GM04504 (cell line): ENCODE measurements around the gene GDI1.

ENCODE experiments used
- DNase-seq: peaks from one replicate; pipeline ENCODE4 v3.0.0-alpha.2; 2012; ENCODE audit warnings: low read depth

The GDI1 gene

DNA sequence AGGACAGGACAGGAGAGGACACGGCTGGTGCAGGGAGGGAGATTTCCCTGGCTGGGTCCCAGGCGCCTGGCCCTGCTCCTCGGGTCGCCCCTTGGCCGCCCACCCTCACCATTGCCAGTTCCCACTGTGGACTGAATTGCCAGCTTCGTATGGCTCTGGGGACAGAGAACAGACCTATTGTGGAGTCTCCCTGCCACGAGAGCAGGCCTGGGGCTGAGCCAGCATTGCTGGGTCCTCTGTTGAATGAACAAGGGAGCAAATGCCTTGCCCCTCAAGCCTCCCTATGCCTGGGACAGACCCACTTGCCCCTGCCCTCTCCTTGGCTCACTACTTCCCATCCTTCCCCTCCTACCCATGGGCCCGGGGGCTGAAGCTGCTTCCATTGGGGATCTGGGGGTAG lies 25.4 kb downstream of the GDI1 start:
- DNase-seq: no peak

DNA sequence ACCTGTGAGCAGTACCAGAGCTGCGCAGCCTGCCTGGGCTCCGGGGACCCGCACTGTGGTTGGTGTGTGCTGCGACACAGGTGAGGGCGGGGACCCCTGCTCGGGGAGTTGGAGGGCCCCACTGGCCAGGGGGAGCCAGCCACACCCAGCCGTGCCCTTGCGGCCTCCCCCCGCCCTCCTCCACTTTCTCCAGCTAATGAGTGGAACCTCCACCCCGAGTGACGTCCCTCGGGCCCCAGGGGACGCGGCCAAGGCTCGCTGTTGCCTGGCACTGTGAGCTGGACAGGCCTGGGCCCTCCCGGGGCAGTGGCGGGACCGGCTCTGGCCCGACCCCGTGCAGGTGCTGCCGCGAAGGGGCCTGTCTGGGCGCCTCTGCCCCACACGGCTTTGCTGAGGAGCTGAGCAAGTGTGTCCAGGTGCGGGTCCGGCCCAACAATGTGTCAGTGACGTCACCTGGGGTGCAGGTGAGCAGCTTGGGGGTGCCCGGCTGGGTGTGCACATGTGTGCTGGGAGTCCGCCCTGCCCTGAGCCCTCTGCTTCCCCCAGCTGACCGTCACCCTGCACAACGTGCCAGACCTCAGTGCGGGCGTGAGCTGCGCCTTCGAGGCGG lies 26.8 kb downstream of the GDI1 start:
- DNase-seq: no peak

DNA sequence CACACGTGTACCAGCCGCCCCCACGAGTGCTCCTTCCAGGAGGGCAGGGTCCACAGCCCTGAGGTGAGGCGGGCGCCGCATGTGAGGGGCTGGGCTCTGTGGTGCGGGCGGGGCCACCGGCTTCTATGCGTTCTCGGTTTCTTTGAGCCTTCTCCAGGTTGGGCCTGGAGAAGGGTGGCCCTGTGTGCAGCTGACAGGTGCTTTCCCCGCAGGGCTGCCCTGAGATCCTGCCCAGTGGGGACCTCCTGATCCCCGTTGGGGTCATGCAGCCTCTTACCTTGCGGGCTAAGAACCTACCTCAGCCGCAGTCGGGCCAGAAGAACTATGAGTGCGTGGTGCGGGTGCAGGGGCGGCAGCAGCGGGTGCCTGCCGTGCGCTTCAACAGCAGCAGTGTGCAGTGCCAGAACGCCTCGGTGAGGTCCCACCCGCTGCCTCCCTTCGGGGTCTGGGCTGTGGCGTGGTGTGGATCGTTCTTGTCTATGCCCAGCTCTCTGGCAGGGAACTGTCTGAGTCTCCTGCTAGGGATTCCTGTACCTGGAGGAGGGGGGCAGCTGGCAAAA lies 27.9 kb downstream of the GDI1 start:
- no peak for DNase-seq

DNA sequence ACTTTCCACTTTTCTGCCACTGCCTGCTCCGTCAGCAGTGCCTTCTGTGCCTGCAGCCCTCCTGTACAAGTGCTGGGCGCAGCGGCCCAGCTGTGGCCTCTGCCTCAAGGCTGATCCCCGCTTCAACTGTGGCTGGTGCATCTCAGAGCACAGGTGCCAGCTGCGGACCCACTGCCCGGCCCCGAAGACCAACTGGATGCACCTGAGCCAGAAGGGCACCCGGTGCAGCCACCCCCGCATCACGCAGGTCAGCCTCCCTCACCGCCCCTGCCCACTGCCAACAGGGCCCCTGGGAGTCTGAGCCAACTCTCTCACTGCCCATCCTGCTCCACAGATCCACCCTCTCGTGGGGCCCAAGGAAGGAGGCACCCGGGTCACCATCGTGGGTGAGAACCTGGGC lies 28.6 kb downstream of the GDI1 start:
- no peak for DNase-seq

DNA sequence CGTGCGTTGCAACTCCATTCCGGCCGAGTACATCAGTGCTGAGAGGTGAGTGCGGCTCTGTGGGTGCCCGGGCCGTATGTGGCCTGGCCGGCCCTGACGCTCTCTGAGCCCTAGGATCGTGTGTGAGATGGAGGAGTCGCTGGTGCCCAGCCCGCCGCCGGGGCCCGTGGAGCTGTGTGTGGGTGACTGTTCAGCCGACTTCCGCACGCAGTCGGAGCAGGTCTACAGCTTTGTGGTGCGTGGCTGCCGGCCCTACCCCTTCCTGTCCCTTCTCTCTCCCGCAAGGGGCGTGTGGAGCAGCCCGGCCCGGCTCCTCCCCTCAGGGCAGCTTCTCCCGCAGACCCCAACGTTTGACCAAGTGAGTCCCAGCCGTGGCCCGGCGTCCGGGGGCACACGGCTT lies 29.1 kb downstream of the GDI1 start:
- DNase-seq: no peak

DNA sequence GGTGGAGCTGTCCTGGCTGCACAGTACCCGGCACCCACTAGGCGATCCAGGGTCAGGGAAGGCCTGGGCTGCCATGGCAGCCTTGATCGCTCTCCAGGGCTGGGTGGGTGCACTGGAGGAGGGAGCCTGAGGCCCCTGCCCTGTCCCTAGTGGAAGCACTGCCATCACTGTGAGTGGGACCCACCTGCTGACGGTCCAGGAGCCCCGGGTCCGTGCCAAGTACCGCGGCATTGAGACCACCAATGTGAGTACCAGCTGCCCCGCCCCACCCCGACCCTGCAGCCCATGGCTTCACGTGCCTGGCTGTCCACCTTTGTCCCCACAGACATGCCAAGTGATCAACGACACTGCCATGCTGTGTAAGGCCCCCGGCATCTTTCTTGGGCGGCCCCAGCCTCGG lies 30.0 kb downstream of the GDI1 start:
- no peak for DNase-seq

DNA sequence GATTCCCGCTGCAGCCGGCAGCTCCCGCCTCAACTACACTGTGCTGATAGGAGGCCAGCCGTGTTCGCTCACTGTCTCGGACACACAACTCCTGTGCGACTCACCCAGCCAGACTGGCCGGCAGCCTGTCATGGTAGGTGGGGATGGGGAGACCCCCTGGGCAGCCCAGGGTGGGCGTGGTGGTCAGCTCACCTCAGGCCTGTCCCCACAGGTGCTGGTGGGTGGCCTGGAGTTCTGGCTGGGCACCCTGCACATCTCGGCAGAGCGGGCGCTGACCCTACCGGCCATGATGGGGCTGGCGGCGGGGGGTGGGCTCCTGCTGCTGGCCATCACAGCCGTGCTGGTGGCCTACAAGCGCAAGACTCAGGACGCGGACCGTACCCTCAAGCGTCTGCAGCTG lies 30.6 kb downstream of the GDI1 start:
- DNase-seq: no peak

DNA sequence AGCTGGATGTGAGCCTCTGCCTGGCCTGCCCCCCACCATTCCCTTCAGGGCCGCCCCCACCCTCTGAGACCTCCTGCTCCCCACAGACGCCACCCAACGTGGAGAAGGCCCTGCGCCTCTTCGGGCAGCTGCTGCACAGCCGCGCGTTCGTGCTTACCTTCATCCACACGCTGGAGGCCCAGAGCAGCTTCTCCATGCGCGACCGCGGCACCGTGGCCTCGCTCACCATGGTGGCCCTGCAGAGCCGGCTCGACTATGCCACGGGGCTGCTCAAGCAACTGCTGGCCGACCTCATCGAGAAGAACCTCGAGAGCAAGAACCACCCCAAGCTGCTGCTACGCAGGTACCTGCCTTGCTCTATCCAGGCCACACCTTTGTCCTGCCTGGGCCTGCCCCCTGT lies 31.3 kb downstream of the GDI1 start:
- DNase-seq: no peak

DNA sequence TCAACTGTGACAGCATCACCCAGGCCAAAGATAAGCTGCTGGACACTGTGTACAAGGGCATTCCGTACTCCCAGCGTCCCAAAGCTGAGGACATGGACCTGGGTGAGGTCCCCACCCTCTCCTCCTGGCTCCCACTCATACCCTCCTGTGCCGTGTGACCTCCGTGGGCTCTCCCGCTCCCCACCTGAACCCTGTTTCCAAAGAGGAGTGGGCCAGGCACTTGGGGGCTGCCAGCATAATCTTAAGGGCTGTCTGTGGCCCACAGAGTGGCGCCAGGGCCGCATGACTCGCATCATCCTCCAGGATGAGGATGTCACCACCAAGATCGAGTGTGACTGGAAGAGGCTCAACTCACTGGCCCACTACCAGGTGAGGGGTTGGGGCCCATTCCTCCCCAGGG lies 32.2 kb downstream of the GDI1 start:
- no peak for DNase-seq

DNA sequence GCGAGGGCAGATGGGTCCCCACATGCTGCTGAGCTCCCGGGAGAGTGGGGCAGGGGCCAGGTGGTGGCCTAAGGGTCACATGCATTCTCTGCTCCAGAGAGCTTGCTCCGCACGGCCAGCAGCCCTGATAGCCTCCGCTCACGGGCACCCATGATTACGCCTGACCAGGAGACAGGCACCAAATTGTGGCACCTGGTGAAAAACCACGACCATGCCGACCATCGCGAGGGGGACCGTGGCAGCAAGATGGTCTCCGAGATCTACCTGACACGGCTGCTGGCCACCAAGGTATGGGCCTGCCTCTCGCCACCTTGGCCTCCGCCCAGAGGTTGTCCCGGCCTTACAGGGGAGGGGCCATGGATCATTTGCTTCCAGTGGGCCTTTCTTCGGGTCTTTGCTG lies 32.9 kb downstream of the GDI1 start:
- DNase-seq: no peak

DNA sequence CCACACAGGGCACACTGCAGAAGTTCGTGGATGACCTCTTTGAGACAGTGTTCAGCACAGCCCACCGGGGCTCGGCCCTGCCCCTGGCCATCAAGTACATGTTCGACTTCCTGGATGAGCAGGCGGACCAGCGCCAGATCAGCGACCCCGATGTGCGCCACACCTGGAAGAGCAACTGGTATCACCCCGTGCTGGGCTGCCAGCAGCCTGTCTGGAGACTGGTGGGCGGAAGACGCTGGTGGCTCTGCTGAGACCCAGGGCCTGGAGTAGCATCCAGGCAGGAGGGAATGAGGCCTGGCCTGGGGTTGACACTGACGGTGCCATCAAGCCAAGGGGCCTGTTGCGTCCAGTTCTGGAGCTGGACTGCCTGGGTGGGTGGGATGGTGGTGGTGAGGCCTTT lies 33.5 kb downstream of the GDI1 start:
- DNase-seq: no peak

DNA sequence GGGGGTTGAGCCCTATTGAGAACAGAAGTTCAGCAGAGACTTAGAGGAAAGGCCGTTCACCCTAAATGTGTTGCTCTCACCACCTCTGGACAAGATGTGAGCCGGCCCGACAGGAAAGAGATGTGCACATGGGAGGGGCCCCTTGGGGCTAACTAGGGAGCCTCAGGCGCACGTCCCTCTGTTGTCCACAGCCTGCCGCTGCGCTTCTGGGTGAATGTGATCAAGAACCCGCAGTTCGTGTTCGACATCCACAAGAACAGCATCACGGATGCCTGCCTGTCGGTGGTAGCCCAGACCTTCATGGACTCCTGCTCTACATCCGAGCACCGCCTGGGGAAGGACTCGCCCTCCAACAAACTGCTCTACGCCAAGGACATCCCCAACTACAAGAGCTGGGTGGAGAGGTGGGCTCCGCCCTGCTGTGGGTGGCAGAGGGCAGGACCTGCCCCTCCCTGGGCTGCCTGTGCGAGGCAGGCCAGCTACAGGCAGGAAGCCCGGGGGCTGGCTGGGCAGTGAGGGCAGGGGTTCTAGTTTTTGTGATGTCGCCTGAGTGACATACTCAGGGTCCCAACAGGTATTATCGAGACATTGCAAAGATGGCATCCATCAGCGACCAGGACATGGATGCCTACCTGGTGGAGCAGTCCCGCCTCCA lies 34.1 kb downstream of the GDI1 start:
- no peak for DNase-seq

DNA sequence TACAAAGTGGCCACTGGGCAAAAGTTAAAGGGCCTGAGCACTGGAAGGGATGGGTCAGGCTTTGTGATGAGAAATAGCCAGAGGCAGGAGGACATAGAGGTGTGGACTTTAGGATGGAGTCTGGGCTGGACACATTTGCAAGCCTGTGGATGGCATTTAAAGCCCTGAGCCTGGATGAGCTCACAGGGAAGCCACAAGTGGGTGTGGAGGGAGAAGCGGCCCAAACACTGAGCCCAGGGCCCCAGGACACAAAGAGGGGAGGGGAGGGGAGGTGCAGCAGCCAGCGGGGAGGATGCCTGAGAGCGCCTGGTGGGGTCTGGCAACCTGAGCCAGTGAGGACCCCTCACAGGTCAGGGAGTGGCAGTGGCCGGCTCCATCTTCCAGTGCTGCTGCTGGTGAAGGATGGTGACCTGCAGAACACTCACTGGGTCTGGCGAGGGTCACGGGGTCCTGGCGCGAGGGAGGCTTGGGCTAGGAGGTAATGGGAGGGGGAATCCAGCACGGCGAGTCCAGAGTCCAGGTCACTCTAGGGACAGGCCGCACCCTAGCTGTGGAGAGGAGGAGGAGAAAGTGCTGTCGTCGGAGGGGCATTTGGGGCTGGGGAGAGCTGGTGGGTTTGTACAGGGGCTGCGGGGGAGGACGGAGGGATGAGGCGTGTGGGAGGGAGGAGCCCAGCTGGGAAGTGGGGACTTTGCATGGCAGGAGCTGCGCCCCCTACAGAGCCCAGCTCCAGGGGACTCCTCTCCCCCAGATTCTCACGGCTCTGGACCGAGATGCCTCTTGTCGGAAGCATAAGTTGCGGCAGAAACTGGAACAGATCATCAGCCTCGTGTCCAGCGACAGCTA lies 35.1 kb downstream of the GDI1 start:
- no peak for DNase-seq

DNA sequence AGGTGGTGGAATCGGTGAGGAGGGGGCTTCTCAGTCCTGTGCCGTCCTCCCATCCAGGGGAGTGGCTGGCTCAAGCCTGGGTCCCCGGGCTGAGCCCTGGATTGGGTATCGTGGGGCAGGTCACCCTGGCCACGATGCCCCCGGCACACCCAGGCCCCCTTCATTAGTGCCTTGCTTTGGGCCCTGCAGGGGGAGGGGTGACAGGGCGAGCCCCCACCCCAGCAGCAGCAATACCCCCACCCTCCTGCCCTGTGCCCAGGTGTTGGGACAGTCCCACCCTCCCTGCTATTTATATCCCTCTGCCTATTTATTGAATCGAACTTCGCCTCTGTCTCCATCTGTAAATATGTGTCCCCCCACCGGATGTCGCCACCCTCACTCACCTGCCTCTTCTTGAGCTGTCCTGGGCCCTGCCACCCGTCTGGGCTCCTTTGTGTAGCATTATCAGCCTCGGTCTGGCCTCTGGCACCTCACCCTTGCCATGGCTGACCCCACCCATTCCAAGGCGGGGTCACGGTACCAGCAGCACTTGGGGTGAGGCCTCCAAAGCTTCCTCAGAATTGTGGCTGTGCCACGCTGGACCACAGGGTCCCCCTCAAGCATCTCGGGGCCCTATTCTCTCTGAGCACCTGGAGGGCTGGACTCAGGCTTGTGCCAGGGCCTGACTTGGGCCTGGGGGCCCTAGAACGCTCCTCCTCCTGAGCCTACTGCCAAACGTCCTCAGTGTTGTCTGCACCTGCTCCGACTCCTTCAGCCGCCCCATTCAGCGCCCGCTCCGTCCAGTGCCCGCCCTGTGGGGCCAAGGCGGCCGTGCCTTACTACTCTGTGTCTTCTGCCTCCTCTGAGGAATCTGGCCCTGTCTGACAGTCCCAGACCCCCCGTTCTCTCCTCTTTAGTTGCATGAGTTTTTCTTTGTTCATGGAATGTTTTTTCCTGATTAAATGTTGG lies 36.0 kb downstream of the GDI1 start:
- no peak for DNase-seq

DNA sequence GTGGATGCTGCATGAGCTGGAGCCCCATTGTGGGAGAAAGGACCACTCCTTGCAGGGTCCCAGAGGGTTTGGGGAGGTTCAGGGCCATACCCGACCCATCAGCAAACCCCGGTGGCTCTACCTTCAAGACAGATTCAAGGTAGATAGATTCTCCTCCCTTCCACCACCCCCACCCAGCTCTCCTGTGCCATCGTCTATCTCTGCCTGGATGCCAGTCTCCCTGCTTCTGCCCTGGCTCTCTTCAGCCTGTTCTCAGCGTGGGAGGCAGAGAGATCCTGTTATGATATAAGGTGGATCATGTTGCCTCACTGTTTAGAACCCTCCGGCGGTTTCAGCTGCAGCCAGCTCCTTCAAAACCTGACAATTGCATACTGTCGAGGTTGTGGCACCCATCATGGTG lies 36.7 kb downstream of the GDI1 start:
- DNase-seq: no peak

DNA sequence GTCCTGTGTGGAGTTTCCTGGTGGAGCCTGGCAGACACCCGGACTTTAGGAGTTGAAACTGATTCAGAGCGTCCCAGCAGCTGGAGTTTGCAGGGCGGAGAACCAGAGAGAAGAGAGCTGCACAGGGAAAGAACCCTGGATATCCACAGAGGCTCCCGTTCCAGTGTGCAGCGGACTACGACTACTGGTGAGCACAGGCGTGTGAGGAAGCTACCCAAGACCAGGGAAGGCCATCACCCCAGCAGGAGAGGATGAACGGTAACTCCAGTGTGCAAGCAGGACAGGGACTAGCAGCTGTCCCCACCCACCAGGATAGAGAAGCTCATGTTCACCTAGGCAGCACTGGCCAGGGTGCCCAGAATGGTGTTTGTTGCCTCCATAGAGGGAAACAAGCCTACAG lies 39.9 kb downstream of the GDI1 start:
- DNase-seq: no peak

DNA sequence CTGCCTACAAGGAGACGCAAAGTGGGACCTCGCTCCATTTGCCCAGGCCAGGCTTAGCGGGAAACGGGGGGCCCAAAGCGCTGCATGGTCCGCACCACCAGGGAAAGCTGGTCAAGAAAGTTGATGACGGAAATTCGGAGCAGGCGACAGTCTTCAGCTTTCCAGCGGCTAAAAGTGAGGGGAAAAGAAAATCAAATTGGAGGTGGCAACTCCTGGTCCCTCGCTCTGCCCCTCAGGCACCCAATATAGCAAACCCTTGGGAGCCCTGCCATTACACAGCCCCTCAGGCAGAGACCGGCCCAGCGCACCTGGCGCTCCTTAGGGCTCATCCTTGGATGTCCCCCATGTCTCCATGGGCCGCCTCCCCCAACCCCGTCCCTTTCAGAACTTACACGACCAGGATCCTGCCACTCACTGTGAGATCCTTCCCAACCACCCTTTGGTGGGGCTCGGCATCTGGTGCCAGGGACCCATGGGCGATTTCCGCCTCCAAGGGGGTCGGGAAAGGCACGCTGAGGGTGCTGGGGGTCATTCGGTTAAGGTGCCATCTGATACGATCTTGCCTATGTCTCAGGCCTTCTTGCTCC lies 41.0 kb downstream of the GDI1 start:
- no peak for DNase-seq

DNA sequence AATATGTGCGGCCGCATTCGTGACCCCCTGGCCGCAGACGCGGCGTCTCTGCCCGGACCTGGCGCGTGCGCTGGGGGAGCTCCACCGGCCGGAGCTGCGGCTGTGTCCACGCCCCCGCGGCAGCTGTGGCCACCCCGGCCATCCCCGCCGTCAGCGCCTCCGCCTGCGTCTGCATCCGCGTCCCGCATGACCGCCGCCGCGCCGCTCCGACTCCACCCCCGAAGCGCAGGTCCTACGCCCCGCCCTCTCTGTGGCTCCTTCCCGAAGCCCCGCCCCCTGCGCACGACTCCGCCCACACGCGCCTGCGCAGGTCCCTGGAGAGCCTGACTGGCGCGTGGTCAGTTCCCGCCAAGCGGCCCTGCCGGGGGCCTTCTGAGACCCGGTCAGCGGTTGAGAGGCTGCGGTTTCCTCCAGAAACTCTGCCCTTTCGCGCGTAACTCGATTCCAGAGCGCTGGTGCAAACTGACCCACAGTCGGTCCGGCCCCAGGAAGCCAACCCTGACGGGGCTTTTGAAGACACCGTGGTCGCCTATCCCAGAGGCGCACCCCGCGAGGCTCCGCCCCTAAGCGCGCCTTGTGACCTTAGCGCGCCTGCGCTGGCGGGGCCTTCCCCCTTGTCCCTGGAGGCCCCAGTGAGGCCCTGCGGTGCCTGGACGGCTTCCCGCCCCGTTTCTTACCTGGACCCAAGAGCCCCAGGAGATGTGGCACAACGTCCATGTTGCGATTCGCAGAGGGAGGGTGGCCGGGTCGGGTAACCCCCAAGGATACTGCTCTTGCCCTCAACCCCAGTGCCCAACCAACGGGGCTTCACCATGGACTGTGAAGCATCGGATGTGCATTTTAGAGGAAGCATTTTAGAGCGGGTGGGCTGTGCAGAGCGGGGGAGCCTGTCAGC lies 42.0 kb downstream of the GDI1 start, which contains the start of gene LAGE3:
Gene LAGE3 (minus strand): TSS at position 554 of the 895 bp plus-strand sequence. CDS start 366 bp downstream, at position 188.
- peak; percentile 71 for DNase-seq

DNA sequence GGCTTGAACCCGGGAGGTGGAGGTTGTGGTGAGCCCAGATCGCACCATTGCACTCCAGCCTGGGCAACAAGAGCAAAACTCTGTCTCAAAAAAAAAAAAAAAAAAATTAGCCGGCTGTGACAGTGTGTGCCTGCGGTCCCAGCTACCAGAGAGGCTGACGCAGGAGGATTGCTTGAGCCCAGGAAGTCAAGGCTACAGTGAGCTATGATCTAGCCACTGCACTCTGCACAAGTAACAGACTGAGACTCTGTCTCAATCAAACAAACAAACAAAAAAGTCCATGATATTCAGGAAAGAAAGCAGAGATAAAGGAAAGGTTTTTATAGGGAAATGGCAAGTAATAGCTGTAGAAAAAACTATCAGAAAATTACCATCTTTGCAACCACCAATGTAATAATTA lies 44.2 kb downstream of the GDI1 start:
- no peak for DNase-seq

DNA sequence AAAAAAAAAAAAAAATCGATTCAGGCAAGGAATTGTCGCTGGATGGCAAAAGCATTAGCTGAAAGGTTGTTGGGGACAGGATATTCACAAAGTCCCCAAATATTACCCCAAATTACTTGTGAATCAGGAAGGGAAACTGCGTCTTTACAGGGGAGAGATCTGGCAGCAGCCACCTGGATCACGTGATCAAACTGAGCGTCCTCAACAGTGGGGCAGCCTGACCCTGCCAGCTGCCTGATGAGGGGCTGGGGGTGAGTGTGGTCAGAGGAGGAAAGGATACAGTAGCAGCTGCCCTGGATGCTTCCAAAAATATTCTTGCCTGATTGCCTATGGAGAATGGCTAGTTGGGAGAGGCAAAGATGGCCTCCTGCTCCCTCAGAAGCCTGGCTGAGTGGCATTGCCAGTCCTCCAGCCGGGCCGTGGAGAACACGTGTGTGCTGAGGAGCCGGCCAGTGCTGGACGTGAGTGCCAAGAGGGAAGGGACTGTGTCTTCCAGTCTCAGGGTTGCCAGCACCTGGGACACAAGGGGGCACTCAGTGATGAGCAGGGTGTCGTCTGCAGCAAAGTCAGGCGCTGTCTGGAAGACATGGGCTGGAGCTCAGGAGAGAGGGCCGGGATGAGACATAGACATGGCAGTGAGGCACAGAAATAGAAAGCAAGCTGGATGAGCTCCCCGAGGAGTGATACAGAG lies 45.1 kb downstream of the GDI1 start:
- DNase-seq: no peak
